PC-9 (cell line): ENCODE data around the gene VWA8. TPM values are rescaled to one million over a fixed set of nuclear protein-coding genes. Genes with fewer than 3 reads are reported as not detected.

Source experiments
- BruUV-seq: library from RNA; stranded (reverse); fragments of 400-500 nt; replicated peaks from 2 replicates; lab custom pipeline; 2021; lab: Mats Ljungman, UMichigan
- CTCF ChIA-PET: fragments of 300-600 bp; sonication (Branson Sonifier 250); formaldehyde crosslinking; loops from one replicate; lab custom pipeline; 2022; ENCODE audit warnings: antibody characterized with exemption; lab: Charles Lee
- POLR2A ChIA-PET: fragments of 300-600 bp; sonication (Branson Sonifier 250); formaldehyde crosslinking; loops from one replicate; lab custom pipeline; 2022; ENCODE audit warnings: antibody characterized with exemption; ENCODE audit not compliant: unreplicated experiment; lab: Charles Lee
- DNase-seq, 2 experiments: peaks; one replicate each; pipeline versions ENCODE4 v3.0.0 to v3.0.0-alpha.2; 2015 to 2022; ENCODE audit warnings: mixed read lengths in 1 of 2
- H2AFZ ChIP-seq: fragments of 200-600 bp; sonication (generic); 2 replicates; pipeline ENCODE4 v1.8.1; 2017; ENCODE audit warnings: antibody characterized with exemption
- H3F3A ChIP-seq: fragments of 200-600 bp; sonication (generic); 2 replicates; pipeline ENCODE4 v1.8.1; 2017; ENCODE audit warnings: antibody characterized with exemption, mild to moderate bottlenecking, low read depth; ENCODE audit not compliant: insufficient read depth
- H3K27ac ChIP-seq: fragments of 200-600 bp; sonication (generic); 2 replicates; pipeline ENCODE4 v1.6.1; 2016; ENCODE audit warnings: mixed run types
- H3K27me3 ChIP-seq: fragments of 200-600 bp; sonication (generic); 2 replicates; pipeline ENCODE4 v1.6.1; 2016; ENCODE audit warnings: low read depth, mixed run types; ENCODE audit not compliant: insufficient read depth
- H3K36me3 ChIP-seq: fragments of 200-600 bp; sonication (generic); 2 replicates; pipeline ENCODE4 v1.6.1; 2016; ENCODE audit warnings: low read depth, mixed run types
- H3K4me1 ChIP-seq: fragments of 200-600 bp; sonication (generic); replicated peaks from 2 replicates; pipeline ENCODE4 v1.6.1; 2016; ENCODE audit warnings: mixed run types; ENCODE audit not compliant: insufficient read depth
- H3K4me2 ChIP-seq: fragments of 200-600 bp; sonication (generic); 2 replicates; pipeline ENCODE4 v1.6.1; 2017; ENCODE audit warnings: mixed run types
- H3K4me3 ChIP-seq: fragments of 200-600 bp; sonication (generic); 2 replicates; pipeline ENCODE4 v1.6.1; 2016; ENCODE audit warnings: mixed run types
- H3K79me2 ChIP-seq: fragments of 200-600 bp; sonication (generic); 2 replicates; pipeline ENCODE4 v1.6.1; 2017; ENCODE audit warnings: low read depth, mixed run types
- H3K9me2 ChIP-seq: fragments of 200-600 bp; sonication (generic); 2 replicates; pipeline ENCODE4 v1.8.1; 2017; ENCODE audit warnings: mild to moderate bottlenecking; ENCODE audit not compliant: insufficient read depth
- H3K9me3 ChIP-seq: fragments of 200-600 bp; sonication (generic); 2 replicates; pipeline ENCODE4 v1.8.1; 2016; ENCODE audit warnings: low read depth; ENCODE audit not compliant: insufficient read depth
- H4K20me1 ChIP-seq: fragments of 200-600 bp; sonication (generic); 2 replicates; pipeline ENCODE4 v1.8.1; 2017; ENCODE audit not compliant: insufficient read depth
- CTCF ChIP-seq: fragments of 200-600 bp; sonication (generic); conservative IDR thresholded peaks from 2 replicates; pipeline ENCODE4 v1.6.1; 2017; ENCODE audit warnings: mixed run types, antibody characterized with exemption, mild to moderate bottlenecking, moderate library complexity
- EZH2 ChIP-seq: fragments of 200-600 bp; sonication (generic); IDR thresholded peaks from 2 replicates; pipeline ENCODE4 v1.8.0; 2017; ENCODE audit warnings: antibody characterized with exemption, low read depth
- intact Hi-C: fragments of 100-400 bp; cut with micrococcal nuclease; formaldehyde crosslinking; loops from one replicate; pipeline ENCODE4 v1.10.0; 2022; ENCODE audit not compliant: unreplicated experiment
- total RNA-seq: library from RNA; stranded (reverse); gene quantifications from 2 replicates; pipeline ENCODE4 v1.2.3, GENCODE V29; 2021

The VWA8 gene
- total RNA-seq, 1 experiment from 2014 or later, result 14.1 TPM

DNA sequence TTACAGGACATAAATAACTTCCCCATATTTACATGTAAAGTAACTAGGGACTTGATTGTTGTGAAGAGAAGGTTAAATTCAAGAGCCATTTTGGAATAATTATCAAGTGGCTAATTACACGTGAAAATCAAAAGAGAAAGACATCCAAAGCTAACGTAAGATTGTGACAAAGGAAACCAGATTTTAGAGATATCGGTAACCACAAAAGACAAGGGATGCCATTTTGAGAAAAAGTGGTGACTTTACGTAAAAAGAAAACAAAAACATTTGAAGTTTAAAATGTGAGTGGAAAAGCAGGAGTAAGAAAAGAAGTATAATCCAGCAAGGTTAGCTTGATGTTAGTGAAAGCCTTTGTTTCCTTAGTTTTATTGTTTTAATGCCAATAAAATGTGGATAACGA lies 10.9 kb upstream of the VWA8 start:
- Histone ChIP-seq H3K36me3 (no peaks in the 10 kb centered on the region), H3K4me1 (no peaks in the 10 kb centered on the region), H3K4me2 (no peak overlapping the region), H3K4me3 (no peak overlapping the region), H3F3A (no peaks in the 10 kb centered on the region), H3K79me2 (no peaks in the 10 kb centered on the region), H4K20me1 (no peaks in the 10 kb centered on the region), H3K27me3 (no peaks in the 10 kb centered on the region), H3K27ac (no peak overlapping the region), H3K9me2 (no peaks in the 10 kb centered on the region), H3K9me3 (no peaks in the 10 kb centered on the region), H2AFZ (no peak overlapping the region)
- ChIA-PET POLR2A (interaction anchor here (0.6 kb wide), 1 partner anchor 28 kb away, joined by 3 read pairs; no protein-coding TSS in a partner anchor), CTCF (no interaction called here)
- TF ChIP-seq EZH2, result no peak
- no peak for TF ChIP-seq CTCF
- no TSS peak for BruUV-seq
- DNase-seq, result no peak
- intact Hi-C loops, result no loop called here

DNA sequence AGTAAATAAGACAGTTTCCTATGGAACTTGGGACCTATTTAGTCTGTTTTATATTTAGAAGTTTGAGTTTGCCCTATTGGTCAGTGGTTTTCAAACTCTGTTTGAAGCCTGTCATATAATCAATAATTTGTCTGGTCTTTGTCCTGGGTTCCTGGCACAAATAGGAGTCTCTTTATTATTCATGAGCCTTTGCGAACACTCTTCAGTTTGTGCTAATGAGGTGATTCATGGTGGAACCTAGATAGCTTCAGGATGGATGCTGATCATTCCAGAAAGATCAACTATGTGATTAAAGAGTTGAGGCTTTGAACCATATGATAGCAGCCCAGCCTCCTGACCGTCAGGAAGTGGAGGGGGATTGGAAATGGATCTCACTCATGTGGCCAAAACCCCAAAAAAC lies 10.0 kb upstream of the VWA8 start:
- TF ChIP-seq EZH2 (no peak), CTCF (no peak)
- intact Hi-C loops, result no loop called here
- Histone ChIP-seq H3K27ac (no peak overlapping the region), H3K4me3 (no peak overlapping the region), H3K4me1 (no peaks in the 10 kb centered on the region), H3K79me2 (no peaks in the 10 kb centered on the region), H4K20me1 (no peaks in the 10 kb centered on the region), H3F3A (no peaks in the 10 kb centered on the region), H3K9me2 (no peaks in the 10 kb centered on the region), H3K4me2 (no peak overlapping the region), H3K27me3 (no peaks in the 10 kb centered on the region), H2AFZ (no peak overlapping the region), H3K9me3 (no peaks in the 10 kb centered on the region), H3K36me3 (no peaks in the 10 kb centered on the region)
- ChIA-PET CTCF (no interaction called here), POLR2A (no interaction called here)
- BruUV-seq, result no TSS peak
- DNase-seq, result no peak

GRCh38 chr13:41970022-41970421 lies 9.1 kb upstream of the VWA8 start:
- Histone ChIP-seq H3K4me2 (no peak overlapping the region), H3K4me1 (no peaks in the 10 kb centered on the region), H3K9me2 (no peaks in the 10 kb centered on the region), H3K27ac (no peak overlapping the region), H2AFZ (no peak overlapping the region), H3K4me3 (no peak overlapping the region), H3K27me3 (no peaks in the 10 kb centered on the region), H3K9me3 (no peaks in the 10 kb centered on the region), H3K36me3 (no peaks in the 10 kb centered on the region), H3K79me2 (no peaks in the 10 kb centered on the region), H3F3A (no peaks in the 10 kb centered on the region), H4K20me1 (no peaks in the 10 kb centered on the region)
- DNase-seq, result no peak
- TF ChIP-seq CTCF (no peak), EZH2 (no peak)
- ChIA-PET POLR2A (no interaction called here), CTCF (no interaction called here)
- no TSS peak for BruUV-seq
- intact Hi-C loops, result no loop called here
